AG04449 (cell line): ENCODE results near the gene NAV2.

Experiments used
- CTCF ChIA-PET: fragments of 350-600 bp; formaldehyde crosslinking; extraction: SDS; loops from one replicate; lab custom pipeline; 2021; ENCODE audit warnings: antibody characterized with exemption; lab: Yijun Ruan, JAX
- POLR2A ChIA-PET: fragments of 400-600, 350-600 bp; formaldehyde crosslinking; extraction: SDS; loops from one replicate; lab custom pipeline; 2020; ENCODE audit warnings: antibody characterized with exemption, inconsistent platforms; lab: Yijun Ruan, JAX
- DNase-seq: peaks from one replicate; pipeline ENCODE4 v3.0.0-alpha.2; 2010; ENCODE audit warnings: low read depth, low spot score
- H3K4me3 ChIP-seq: 2 replicates; pipeline ENCODE4 v1.5.1; 2011; ENCODE audit warnings: low read depth, mild to moderate bottlenecking, control low read depth, low read length
- TF ChIP-seq, protein P1 (sequence below): IDR thresholded peaks from one replicate; pipeline ENCODE4 v1.5.1; 2011; ENCODE audit warnings: mild to moderate bottlenecking, moderate library complexity, low read length, control low read depth, inconsistent platforms; ENCODE audit not compliant: insufficient read depth; ENCODE audit errors: missing control alignments

NAV2 gene

DNA sequence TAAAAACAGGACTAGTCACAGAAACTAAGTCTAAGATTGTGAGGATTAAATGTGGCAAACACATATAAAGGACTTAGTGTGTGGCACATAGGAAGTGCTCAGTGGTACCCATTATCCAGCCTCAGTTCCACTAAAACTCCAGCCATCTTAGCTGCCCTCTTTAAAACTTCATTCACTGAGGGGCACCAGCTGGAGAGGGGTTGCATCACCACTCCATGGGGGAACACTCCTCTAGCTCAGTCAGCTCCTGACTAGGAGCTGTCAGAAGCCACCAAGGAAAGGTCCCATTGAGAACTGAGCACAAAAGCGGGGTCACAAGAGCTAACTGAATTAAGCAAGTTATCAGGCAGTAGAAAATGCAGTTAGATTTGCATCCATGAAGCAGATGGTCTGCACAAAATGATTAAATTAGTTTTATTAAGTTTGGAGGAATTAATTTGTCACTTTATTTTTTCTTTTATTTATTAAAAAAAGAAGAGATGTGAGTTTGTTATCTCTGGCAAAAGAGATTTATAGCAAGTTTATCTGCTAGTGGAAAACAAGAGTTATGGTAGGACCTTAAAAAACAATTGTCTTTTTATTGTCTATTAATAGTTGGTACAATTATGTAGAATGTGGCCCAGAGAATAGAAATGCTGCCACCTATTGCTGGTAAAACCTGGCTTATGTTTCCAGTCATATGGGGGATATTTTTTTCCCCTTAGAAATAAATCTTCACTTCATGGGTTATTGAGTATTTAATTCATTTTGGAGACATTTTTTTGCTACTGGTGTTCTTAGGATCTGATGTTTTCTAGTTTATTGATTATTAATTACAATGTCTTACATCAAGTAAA is 95.7 kb downstream of the NAV2 start:
- no peak overlapping the region for H3K4me3 ChIP-seq
- no peak for DNase-seq
- TF ChIP-seq, protein P1, sequence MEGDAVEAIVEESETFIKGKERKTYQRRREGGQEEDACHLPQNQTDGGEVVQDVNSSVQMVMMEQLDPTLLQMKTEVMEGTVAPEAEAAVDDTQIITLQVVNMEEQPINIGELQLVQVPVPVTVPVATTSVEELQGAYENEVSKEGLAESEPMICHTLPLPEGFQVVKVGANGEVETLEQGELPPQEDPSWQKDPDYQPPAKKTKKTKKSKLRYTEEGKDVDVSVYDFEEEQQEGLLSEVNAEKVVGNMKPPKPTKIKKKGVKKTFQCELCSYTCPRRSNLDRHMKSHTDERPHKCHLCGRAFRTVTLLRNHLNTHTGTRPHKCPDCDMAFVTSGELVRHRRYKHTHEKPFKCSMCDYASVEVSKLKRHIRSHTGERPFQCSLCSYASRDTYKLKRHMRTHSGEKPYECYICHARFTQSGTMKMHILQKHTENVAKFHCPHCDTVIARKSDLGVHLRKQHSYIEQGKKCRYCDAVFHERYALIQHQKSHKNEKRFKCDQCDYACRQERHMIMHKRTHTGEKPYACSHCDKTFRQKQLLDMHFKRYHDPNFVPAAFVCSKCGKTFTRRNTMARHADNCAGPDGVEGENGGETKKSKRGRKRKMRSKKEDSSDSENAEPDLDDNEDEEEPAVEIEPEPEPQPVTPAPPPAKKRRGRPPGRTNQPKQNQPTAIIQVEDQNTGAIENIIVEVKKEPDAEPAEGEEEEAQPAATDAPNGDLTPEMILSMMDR: peak; percentile 3
- POLR2A ChIA-PET: interaction anchor here (0.6 kb wide), 1 partner anchor 15 kb away, joined by 3 read pairs; no protein-coding TSS in a partner anchor
- CTCF ChIA-PET: interaction anchor here (0.8 to 1.9 kb wide), 5 partner anchors 10 to 324 kb away, joined by 3 to 10 read pairs (median 4); no protein-coding TSS in a partner anchor

DNA sequence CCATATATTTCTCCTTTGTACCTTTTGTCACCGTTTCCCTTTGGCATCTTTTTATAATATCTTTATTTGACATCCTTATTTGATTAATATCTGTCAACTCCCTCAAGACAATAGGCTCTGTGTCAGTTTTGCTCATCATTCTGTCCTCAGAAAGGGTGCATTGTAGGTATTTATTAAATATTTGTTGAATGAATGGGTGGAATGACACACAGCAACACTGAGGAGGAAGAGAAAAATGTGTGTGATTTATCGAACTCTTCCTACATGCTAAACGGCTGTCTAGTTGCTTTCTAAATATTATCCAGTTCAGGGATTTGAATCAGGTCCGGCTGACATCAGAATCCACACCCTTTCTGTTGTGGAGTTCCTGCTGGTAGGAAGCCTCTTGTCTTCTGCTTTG is 98.2 kb downstream of the NAV2 start:
- no peak overlapping the region for H3K4me3 ChIP-seq
- no peak for DNase-seq
- POLR2A ChIA-PET: no interaction called here
- CTCF ChIA-PET: interaction anchor here (0.7 to 1.6 kb wide), 7 partner anchors 10 to 253 kb away, joined by 3 to 8 read pairs (median 3); no protein-coding TSS in a partner anchor
- TF ChIP-seq, protein P1: no peak

DNA sequence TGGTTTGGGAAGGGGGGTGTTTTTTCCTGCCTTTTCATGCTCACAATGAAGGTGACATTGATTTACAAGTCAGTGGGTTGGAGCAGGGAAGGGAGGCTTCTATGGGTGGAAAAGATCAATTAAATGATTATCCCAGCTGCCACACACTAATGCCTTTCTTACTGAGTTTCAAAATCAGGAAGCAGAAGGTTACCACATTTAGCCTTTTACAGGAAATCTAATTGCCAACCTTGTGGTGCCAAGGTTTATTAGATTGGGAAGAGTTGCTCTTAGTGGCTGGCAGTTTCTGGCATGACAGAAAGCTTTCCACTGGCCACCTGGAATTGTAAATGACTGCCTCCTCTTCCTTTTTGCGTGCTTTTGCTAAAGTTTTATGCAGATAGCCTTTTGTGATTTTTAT is 98.7 kb downstream of the NAV2 start:
- H3K4me3 ChIP-seq: no peak overlapping the region
- ChIA-PET CTCF (interaction anchor here (0.8 to 1.3 kb wide), 5 partner anchors 11 to 254 kb away, joined by 3 to 8 read pairs (median 3); no protein-coding TSS in a partner anchor), POLR2A (no interaction called here)
- TF ChIP-seq, protein P1: no peak
- DNase-seq: no peak

DNA sequence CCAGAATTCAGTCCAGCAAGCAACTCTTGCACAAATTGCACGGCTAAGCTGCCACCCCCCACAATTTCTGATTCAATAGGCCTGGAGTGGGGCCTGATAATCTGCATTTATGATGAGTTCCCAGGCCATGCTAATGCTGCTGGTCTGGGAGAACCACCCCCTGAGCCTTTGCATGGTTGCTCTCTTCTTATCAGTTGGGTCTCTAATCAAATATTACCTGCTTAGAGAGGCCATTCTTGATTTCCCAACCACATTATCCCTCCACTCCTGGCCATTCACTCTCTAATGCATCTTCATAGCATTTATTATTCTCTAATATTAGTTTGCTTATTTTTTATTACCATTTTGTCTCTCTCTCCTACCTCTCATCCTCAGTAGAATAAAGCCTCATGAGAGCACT is 99.5 kb downstream of the NAV2 start:
- no peak overlapping the region for H3K4me3 ChIP-seq
- ChIA-PET CTCF (interaction anchor here (1.2 kb wide), 1 partner anchor 91 kb away, joined by 3 read pairs; no protein-coding TSS in a partner anchor), POLR2A (no interaction called here)
- TF ChIP-seq, protein P1: no peak
- no peak for DNase-seq

GRCh38 chr11:19812710-19813109 is 100.1 kb downstream of the NAV2 start:
- DNase-seq: no peak
- POLR2A ChIA-PET: no interaction called here
- H3K4me3 ChIP-seq: no peak overlapping the region
- CTCF ChIA-PET: interaction anchor here (0.9 to 1.0 kb wide), 2 partner anchors 13 to 249 kb away, joined by 3 to 5 read pairs; no protein-coding TSS in a partner anchor
- TF ChIP-seq, protein P1: no peak
